ENCODE measurements around the gene EPHB4. TPM values are rescaled to one million over a fixed set of nuclear protein-coding genes. Genes with fewer than 3 reads are reported as not detected.
"Not testable (repeated sequence)": the region's sequence is repeated elsewhere in the genome, so short reads cannot be mapped to it uniquely, and the experiment has no call there.

Gene EPHB4
- total RNA-seq, 1 experiment from 2014 or later = 21.6 TPM

- no peaks in the 10 kb centered on the region for H3K79me2 ChIP-seq (ENCODE audit: low read length)
- no peak overlapping the region for H2AFZ ChIP-seq (ENCODE audit: low read length)
- no peak overlapping the region for H3K4me2 ChIP-seq (ENCODE audit: low read depth, low read length, poor library complexity, severe bottlenecking)
- H3K9me3 ChIP-seq (ENCODE audit: low read length) = no peaks in the 10 kb centered on the region
- no peak for DNase-seq
- no peak overlapping the region for H3K9ac ChIP-seq (ENCODE audit: low read length)
- H3K36me3 ChIP-seq (ENCODE audit: insufficient read depth, low read length) = no peaks in the 10 kb centered on the region
- no peak overlapping the region for H3K27ac ChIP-seq (ENCODE audit: low read length)
- H3K4me1 ChIP-seq (ENCODE audit: low read length) = no peaks in the 10 kb centered on the region
- H3K9me2 ChIP-seq (replicated peaks; ENCODE audit: insufficient read depth, low read length) = no peaks in the 10 kb centered on the region
- no peak overlapping the region for H3K4me3 ChIP-seq (ENCODE audit: low read length)
- H3K27me3 ChIP-seq (ENCODE audit: low read length) = no peaks in the 10 kb centered on the region
- H4K20me1 ChIP-seq (ENCODE audit: insufficient read depth, low read depth, low read length) = no peaks in the 10 kb centered on the region
Measured at GRCh38 chr7:100778061-100778621, 49.2 kb downstream of the EPHB4 start.

GRCh38 chr7:100773491-100773890, 53.8 kb downstream of the EPHB4 start:
- H3K9me3 ChIP-seq (ENCODE audit: low read length) = no peaks in the 10 kb centered on the region
- no peak overlapping the region for H2AFZ ChIP-seq (ENCODE audit: low read length)
- no peak for DNase-seq
- H3K27ac ChIP-seq (ENCODE audit: low read length) = no peak overlapping the region
- no peaks in the 10 kb centered on the region for H3K27me3 ChIP-seq (ENCODE audit: low read length)
- H3K4me2 ChIP-seq (ENCODE audit: low read depth, low read length, poor library complexity, severe bottlenecking) = no peak overlapping the region
- no peaks in the 10 kb centered on the region for H3K4me1 ChIP-seq (ENCODE audit: low read length)
- no peaks in the 10 kb centered on the region for H3K36me3 ChIP-seq (ENCODE audit: insufficient read depth, low read length)
- no peaks in the 10 kb centered on the region for H3K9me2 ChIP-seq (replicated peaks; ENCODE audit: insufficient read depth, low read length)
- H4K20me1 ChIP-seq (ENCODE audit: insufficient read depth, low read depth, low read length) = no peaks in the 10 kb centered on the region
- H3K79me2 ChIP-seq (ENCODE audit: low read length) = no peaks in the 10 kb centered on the region
- no peak overlapping the region for H3K4me3 ChIP-seq (ENCODE audit: low read length)
- H3K9ac ChIP-seq (ENCODE audit: low read length) = no peak overlapping the region

- H2AFZ ChIP-seq (ENCODE audit: low read length) = no peak overlapping the region
- H3K79me2 ChIP-seq (ENCODE audit: low read length) = no peaks in the 10 kb centered on the region
- H3K27me3 ChIP-seq (ENCODE audit: low read length) = no peaks in the 10 kb centered on the region
- H3K4me2 ChIP-seq (ENCODE audit: low read depth, low read length, poor library complexity, severe bottlenecking) = no peak overlapping the region
- no peaks in the 10 kb centered on the region for H3K36me3 ChIP-seq (ENCODE audit: insufficient read depth, low read length)
- H3K9me3 ChIP-seq (ENCODE audit: low read length) = no peaks in the 10 kb centered on the region
- H3K4me1 ChIP-seq (ENCODE audit: low read length) = no peaks in the 10 kb centered on the region
- H4K20me1 ChIP-seq (ENCODE audit: insufficient read depth, low read depth, low read length) = no peaks in the 10 kb centered on the region
- H3K27ac ChIP-seq (ENCODE audit: low read length) = no peak overlapping the region
- H3K9ac ChIP-seq (ENCODE audit: low read length) = no peak overlapping the region
- DNase-seq = no peak
- no peak overlapping the region for H3K4me3 ChIP-seq (ENCODE audit: low read length)
- H3K9me2 ChIP-seq (replicated peaks; ENCODE audit: insufficient read depth, low read length) = no peaks in the 10 kb centered on the region
Measured at GRCh38 chr7:100768784-100769183, 58.5 kb downstream of the EPHB4 start.

- Histone ChIP-seq H3K79me2 (ENCODE audit: low read length) (no peaks in the 10 kb centered on the region), H3K27ac (ENCODE audit: low read length) (no peak overlapping the region), H3K4me2 (ENCODE audit: low read depth, low read length, poor library complexity, severe bottlenecking) (no peak overlapping the region), H3K4me1 (ENCODE audit: low read length) (no peaks in the 10 kb centered on the region), H2AFZ (ENCODE audit: low read length) (no peak overlapping the region), H3K9me3 (ENCODE audit: low read length) (no peaks in the 10 kb centered on the region), H4K20me1 (ENCODE audit: insufficient read depth, low read depth, low read length) (no peaks in the 10 kb centered on the region), H3K9ac (ENCODE audit: low read length) (no peak overlapping the region), H3K4me3 (ENCODE audit: low read length) (no peak overlapping the region), H3K9me2 (replicated peaks; ENCODE audit: insufficient read depth, low read length) (no peaks in the 10 kb centered on the region), H3K36me3 (ENCODE audit: insufficient read depth, low read length) (no peaks in the 10 kb centered on the region), H3K27me3 (ENCODE audit: low read length) (no peaks in the 10 kb centered on the region)
- no peak for DNase-seq
Measured at GRCh38 chr7:100765250-100765649, 62.1 kb downstream of the EPHB4 start.

- H4K20me1 ChIP-seq (ENCODE audit: insufficient read depth, low read depth, low read length) = no peaks in the 10 kb centered on the region
- H3K4me1 ChIP-seq (ENCODE audit: low read length) = no peaks in the 10 kb centered on the region
- no peak overlapping the region for H3K4me3 ChIP-seq (ENCODE audit: low read length)
- no peaks in the 10 kb centered on the region for H3K9me3 ChIP-seq (ENCODE audit: low read length)
- H3K9me2 ChIP-seq (replicated peaks; ENCODE audit: insufficient read depth, low read length) = no peaks in the 10 kb centered on the region
- H3K9ac ChIP-seq (ENCODE audit: low read length) = no peak overlapping the region
- no peaks in the 10 kb centered on the region for H3K27me3 ChIP-seq (ENCODE audit: low read length)
- H3K36me3 ChIP-seq (ENCODE audit: insufficient read depth, low read length) = no peaks in the 10 kb centered on the region
- no peak overlapping the region for H3K27ac ChIP-seq (ENCODE audit: low read length)
- H2AFZ ChIP-seq (ENCODE audit: low read length) = no peak overlapping the region
- H3K4me2 ChIP-seq (ENCODE audit: low read depth, low read length, poor library complexity, severe bottlenecking) = no peak overlapping the region
- H3K79me2 ChIP-seq (ENCODE audit: low read length) = no peaks in the 10 kb centered on the region
- DNase-seq = no peak
Measured at GRCh38 chr7:100764841-100765240, 62.5 kb downstream of the EPHB4 start.

GRCh38 chr7:100763556-100764140, 63.7 kb downstream of the EPHB4 start:
- Histone ChIP-seq H3K27ac (ENCODE audit: low read length) (no peak overlapping the region), H3K9me2 (replicated peaks; ENCODE audit: insufficient read depth, low read length) (no peaks in the 10 kb centered on the region), H4K20me1 (ENCODE audit: insufficient read depth, low read depth, low read length) (no peaks in the 10 kb centered on the region), H2AFZ (ENCODE audit: low read length) (no peak overlapping the region), H3K9ac (ENCODE audit: low read length) (no peak overlapping the region), H3K4me1 (ENCODE audit: low read length) (no peaks in the 10 kb centered on the region), H3K9me3 (ENCODE audit: low read length) (no peaks in the 10 kb centered on the region), H3K4me2 (ENCODE audit: low read depth, low read length, poor library complexity, severe bottlenecking) (no peak overlapping the region), H3K27me3 (ENCODE audit: low read length) (no peaks in the 10 kb centered on the region), H3K4me3 (ENCODE audit: low read length) (no peak overlapping the region), H3K79me2 (ENCODE audit: low read length) (no peaks in the 10 kb centered on the region), H3K36me3 (ENCODE audit: insufficient read depth, low read length) (no peaks in the 10 kb centered on the region)
- no peak for DNase-seq

- H2AFZ ChIP-seq (ENCODE audit: low read length); H3K27me3 ChIP-seq (ENCODE audit: low read length); H3K9me3 ChIP-seq (ENCODE audit: low read length); H3K36me3 ChIP-seq (ENCODE audit: insufficient read depth, low read length); H3K9ac ChIP-seq (ENCODE audit: low read length); H3K27ac ChIP-seq (ENCODE audit: low read length); H3K4me3 ChIP-seq (ENCODE audit: low read length); H3K79me2 ChIP-seq (ENCODE audit: low read length); H3K4me1 ChIP-seq (ENCODE audit: low read length); DNase-seq; H3K9me2 ChIP-seq (replicated peaks; ENCODE audit: insufficient read depth, low read length); H4K20me1 ChIP-seq (ENCODE audit: insufficient read depth, low read depth, low read length); H3K4me2 ChIP-seq (ENCODE audit: low read depth, low read length, poor library complexity, severe bottlenecking): not testable (repeated sequence)
Measured at GRCh38 chr7:100762841-100763240, 64.5 kb downstream of the EPHB4 start.

GRCh38 chr7:100759357-100760171, 67.8 kb downstream of the EPHB4 start:
- Histone ChIP-seq H4K20me1 (ENCODE audit: insufficient read depth, low read depth, low read length) (no peaks in the 10 kb centered on the region), H3K4me3 (ENCODE audit: low read length) (no peak overlapping the region), H2AFZ (ENCODE audit: low read length) (no peak overlapping the region), H3K79me2 (ENCODE audit: low read length) (no peaks in the 10 kb centered on the region), H3K27ac (ENCODE audit: low read length) (no peak overlapping the region), H3K9ac (ENCODE audit: low read length) (no peak overlapping the region), H3K27me3 (ENCODE audit: low read length) (no peaks in the 10 kb centered on the region), H3K36me3 (ENCODE audit: insufficient read depth, low read length) (no peaks in the 10 kb centered on the region), H3K4me1 (ENCODE audit: low read length) (no peaks in the 10 kb centered on the region), H3K4me2 (ENCODE audit: low read depth, low read length, poor library complexity, severe bottlenecking) (no peak overlapping the region), H3K9me3 (ENCODE audit: low read length) (no peaks in the 10 kb centered on the region), H3K9me2 (replicated peaks; ENCODE audit: insufficient read depth, low read length) (no peaks in the 10 kb centered on the region)
- no peak for DNase-seq

Measured in Karpas-422 (cell line).